OCI-LY1 (cell line): Measurements from ENCODE around the gene LLGL2.

Experiments
- H2AFZ ChIP-seq: fragments of 200-600 bp; sonication (generic), shearing (Covaris generic); 2 replicates; pipeline ENCODE4 v1.6.0; 2014; ENCODE audit warnings: antibody characterized with exemption, mild to moderate bottlenecking, low read length
- H3F3A ChIP-seq: fragments of 200-600 bp; sonication (generic), shearing (Covaris generic); 2 replicates; pipeline ENCODE4 v1.6.0; 2014; ENCODE audit warnings: mild to moderate bottlenecking, antibody characterized with exemption, low read length, moderate library complexity; ENCODE audit not compliant: insufficient read depth
- H3K27ac ChIP-seq: fragments of 200-600 bp; sonication (generic); 2 replicates; pipeline ENCODE4 v1.5.1; 2014; ENCODE audit warnings: low read length, mixed run types, mild to moderate bottlenecking, low read depth; ENCODE audit not compliant: poor library complexity, severe bottlenecking
- H3K27me3 ChIP-seq: fragments of 200-600 bp; sonication (generic); 2 replicates; pipeline ENCODE4 v1.6.0; 2014; ENCODE audit warnings: antibody characterized with exemption, mild to moderate bottlenecking, low read length, moderate library complexity; ENCODE audit not compliant: insufficient read depth
- H3K36me3 ChIP-seq: fragments of 200-600 bp; sonication (generic); 2 replicates; pipeline ENCODE4 v1.6.1; 2014; ENCODE audit warnings: mild to moderate bottlenecking, antibody characterized with exemption, low read length, moderate library complexity, mixed read lengths; ENCODE audit not compliant: insufficient read depth
- H3K4me1 ChIP-seq: fragments of 200-600 bp; sonication (generic); 2 replicates; pipeline ENCODE4 v1.5.1; 2014; ENCODE audit warnings: mild to moderate bottlenecking, low read length, moderate library complexity; ENCODE audit not compliant: insufficient read depth, severe bottlenecking
- H3K4me2 ChIP-seq: fragments of 200-600 bp; sonication (generic), shearing (Covaris generic); 2 replicates; pipeline ENCODE4 v1.6.1; 2014; ENCODE audit warnings: low read length
- H3K4me3 ChIP-seq: fragments of 200-600 bp; sonication (generic); 2 replicates; pipeline ENCODE4 v1.5.1; 2014; ENCODE audit warnings: low read length, low read depth, mild to moderate bottlenecking, mixed read lengths; ENCODE audit not compliant: poor library complexity, severe bottlenecking
- H3K79me2 ChIP-seq: fragments of 200-600 bp; shearing (Covaris generic); 2 replicates; pipeline ENCODE4 v1.6.1; 2016; ENCODE audit warnings: mixed run types, low read length, mixed read lengths; ENCODE audit not compliant: insufficient read depth
- H3K9ac ChIP-seq: fragments of 200-600 bp; sonication (generic), shearing (Covaris generic); 2 replicates; pipeline ENCODE4 v1.6.1; 2014; ENCODE audit warnings: mild to moderate bottlenecking, low read length, mixed read lengths
- H3K9me2 ChIP-seq: fragments of 200-600 bp; sonication (generic), shearing (Covaris generic); 2 replicates; pipeline ENCODE4 v1.6.1; 2014; ENCODE audit warnings: low read depth, mild to moderate bottlenecking, low read length, mixed read lengths
- H3K9me3 ChIP-seq: fragments of 200-600 bp; shearing (Covaris generic); 2 replicates; pipeline ENCODE4 v1.6.1; 2014; ENCODE audit warnings: low read length, mixed read lengths
- H4K20me1 ChIP-seq: fragments of 200-600 bp; sonication (generic), shearing (Covaris generic); 2 replicates; pipeline ENCODE4 v1.6.0; 2016; ENCODE audit warnings: mild to moderate bottlenecking, low read length; ENCODE audit not compliant: insufficient read depth
- CTCF ChIP-seq: fragments of 200-600 bp; sonication (generic), shearing (Covaris generic); IDR thresholded peaks from 2 replicates; pipeline ENCODE4 v1.5.1; 2017; ENCODE audit warnings: mild to moderate bottlenecking, antibody characterized with exemption, low read length, moderate library complexity, mixed read lengths
- EZH2 ChIP-seq: fragments of 200-600 bp; sonication (generic), shearing (Covaris generic); IDR thresholded peaks from 2 replicates; pipeline ENCODE4 v1.8.0; 2017; ENCODE audit warnings: borderline replicate concordance, mixed run types, mild to moderate bottlenecking, antibody characterized with exemption, low read length, moderate library complexity, mixed read lengths

Gene LLGL2

GRCh38 chr17:75488693-75489510, 36.6 kb upstream of the LLGL2 start:
- Histone ChIP-seq H3K4me3 (no peak overlapping the region), H3K27me3 (no peaks in the 10 kb centered on the region), H3K9ac (no peak overlapping the region), H3K27ac (no peak overlapping the region), H3K4me1 (peaks cover 12% of the 10 kb centered on the region), H3K4me2 (no peak overlapping the region), H3F3A (no peaks in the 10 kb centered on the region), H3K36me3 (peaks cover 8% of the 10 kb centered on the region; the same call in 1 of the 2 replicates), H4K20me1 (no peaks in the 10 kb centered on the region), H3K79me2 (no peaks in the 10 kb centered on the region), H3K9me2 (no peaks in the 10 kb centered on the region), H2AFZ (no peak overlapping the region), H3K9me3 (no peaks in the 10 kb centered on the region)
- no peak for TF ChIP-seq EZH2
- TF ChIP-seq CTCF = no peak

- Histone ChIP-seq H3K27ac (no peak overlapping the region), H3K9ac (no peak overlapping the region)
- TF ChIP-seq CTCF = no peak
- TF ChIP-seq EZH2 = no peak
These were observed 36.0 kb upstream of the LLGL2 start for GRCh38 chr17:75489511-75489955.

GRCh38 chr17:75490173-75490743, 35.2 kb upstream of the LLGL2 start:
- Histone ChIP-seq H3K27me3 (no peaks in the 10 kb centered on the region), H3K4me3 (no peak overlapping the region), H3K9ac (no peak overlapping the region), H3K4me2 (no peak overlapping the region), H3F3A (no peaks in the 10 kb centered on the region), H2AFZ (no peak overlapping the region), H3K9me3 (no peaks in the 10 kb centered on the region), H3K27ac (no peak overlapping the region), H3K36me3 (peaks cover 9% of the 10 kb centered on the region; the same call in 1 of the 2 replicates), H3K79me2 (no peaks in the 10 kb centered on the region), H3K4me1 (peaks cover 12% of the 10 kb centered on the region), H3K9me2 (no peaks in the 10 kb centered on the region), H4K20me1 (no peaks in the 10 kb centered on the region)
- TF ChIP-seq CTCF (no peak), EZH2 (no peak)

More at GRCh38 chr17:75489511-75489955, 36.0 kb upstream of the LLGL2 start:
- H3K4me1 ChIP-seq = peaks cover 12% of the 10 kb centered on the region
- H3F3A ChIP-seq = no peaks in the 10 kb centered on the region
- H3K4me2 ChIP-seq = no peak overlapping the region
- no peaks in the 10 kb centered on the region for H3K27me3 ChIP-seq
- no peaks in the 10 kb centered on the region for H3K9me2 ChIP-seq
- H2AFZ ChIP-seq = no peak overlapping the region
- H3K36me3 ChIP-seq = peaks cover 9% of the 10 kb centered on the region; the same call in 1 of the 2 replicates
- no peaks in the 10 kb centered on the region for H4K20me1 ChIP-seq
- H3K4me3 ChIP-seq = no peak overlapping the region
- H3K9me3 ChIP-seq = no peaks in the 10 kb centered on the region
- H3K79me2 ChIP-seq = no peaks in the 10 kb centered on the region
